Neural crest cell (in vitro differentiated cells): Measurements from ENCODE around the gene TLR3. TPM values are rescaled to one million over a fixed set of nuclear protein-coding genes. Genes with fewer than 3 reads are reported as not detected.

Experiments used
- DNase-seq: peaks from one replicate; pipeline ENCODE4 v3.0.0; 2021; ENCODE audit warnings: low read depth, mixed read lengths, low spot score
- H3K27ac Mint-ChIP-seq: one replicate; pipeline ENCODE4 v1.8.0; 2021; ENCODE audit warnings: mild to moderate bottlenecking, mixed read lengths; ENCODE audit not compliant: unreplicated experiment
- H3K27me3 Mint-ChIP-seq: 2 replicates; pipeline ENCODE4 v1.8.0; 2021; ENCODE audit warnings: low read depth, mild to moderate bottlenecking, mixed read lengths
- H3K36me3 Mint-ChIP-seq: 2 replicates; pipeline ENCODE4 v1.8.0; 2021; ENCODE audit warnings: low read depth, mild to moderate bottlenecking, mixed read lengths
- H3K4me1 Mint-ChIP-seq: 2 replicates; pipeline ENCODE4 v1.8.0; 2021; ENCODE audit warnings: mixed read lengths
- H3K4me3 Mint-ChIP-seq: one replicate; pipeline ENCODE4 v1.8.0; 2021; ENCODE audit warnings: mild to moderate bottlenecking, mixed read lengths
- H3K9me3 Mint-ChIP-seq: 2 replicates; pipeline ENCODE4 v1.8.0; 2021; ENCODE audit warnings: mixed read lengths
- long read RNA-seq: library from polyadenylated mRNA; unstranded; transcript quantifications from one replicate; pipeline ENCODE4 v2.0.0, GENCODE V29; 2020
- total RNA-seq: library from RNA; stranded (reverse); gene quantifications from 2 replicates; pipeline ENCODE4 v1.2.1, GENCODE V29; 2021
- TF ChIP-seq, protein P1 (sequence below): fragments of 200-600 bp; sonication (generic); conservative IDR thresholded peaks from 2 replicates; pipeline ENCODE4 v1.5.0; 2021; ENCODE audit warnings: antibody characterized with exemption, mild to moderate bottlenecking

The TLR3 gene
- total RNA-seq, result 0.11 and 0.19 TPM in 2 replicates
- long read RNA-seq, result 0 reads

DNA sequence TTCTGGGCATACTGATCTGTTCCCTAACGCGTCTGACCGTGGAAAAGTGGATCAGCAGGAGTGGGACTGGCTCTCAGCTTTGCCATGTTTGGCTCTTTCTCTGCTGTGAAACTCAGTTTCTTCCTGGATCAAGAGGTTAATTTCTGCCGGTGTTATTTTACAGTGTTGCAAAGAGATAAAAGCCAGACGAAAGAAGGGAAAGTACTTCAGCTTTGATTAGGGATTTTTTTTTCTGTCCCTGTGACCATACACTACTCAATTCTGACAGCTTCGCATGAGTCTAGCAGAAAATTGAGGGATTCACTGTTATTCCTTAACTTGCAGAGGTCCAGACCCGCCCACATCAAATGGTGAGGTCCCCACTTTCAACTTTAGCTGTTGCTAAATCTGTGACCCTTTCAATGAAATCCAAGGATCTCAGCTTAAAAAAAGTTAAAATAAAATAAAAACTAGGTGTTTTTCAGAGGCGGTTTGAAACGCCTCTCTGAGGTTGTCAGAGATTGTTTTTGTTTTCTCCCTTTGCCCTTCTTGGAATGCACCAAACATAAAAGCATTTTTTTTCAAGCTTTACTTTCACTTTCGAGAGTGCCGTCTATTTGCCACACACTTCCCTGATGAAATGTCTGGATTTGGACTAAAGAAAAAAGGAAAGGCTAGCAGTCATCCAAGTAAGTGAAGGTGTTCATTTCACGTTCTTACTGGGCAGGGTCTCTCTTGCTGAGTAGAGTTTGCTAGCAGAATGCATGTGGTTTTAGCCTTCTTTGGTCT lies at the start of gene TLR3:
Gene TLR3 (plus strand): TSS at position 576 of the 768 bp plus-strand sequence. CDS start 7,464 bp downstream, outside the sequence.
- H3K27ac Mint-ChIP-seq, result no peak within 1 kb of the TSS
- no peaks in the 10 kb centered on the region for H3K27me3 Mint-ChIP-seq
- no peak within 1 kb of the TSS for H3K4me3 Mint-ChIP-seq
- peaks cover 1% of the 10 kb centered on the region for H3K9me3 Mint-ChIP-seq
- no peak for DNase-seq
- no peaks in the 10 kb centered on the region for H3K36me3 Mint-ChIP-seq
- TF ChIP-seq, protein P1, sequence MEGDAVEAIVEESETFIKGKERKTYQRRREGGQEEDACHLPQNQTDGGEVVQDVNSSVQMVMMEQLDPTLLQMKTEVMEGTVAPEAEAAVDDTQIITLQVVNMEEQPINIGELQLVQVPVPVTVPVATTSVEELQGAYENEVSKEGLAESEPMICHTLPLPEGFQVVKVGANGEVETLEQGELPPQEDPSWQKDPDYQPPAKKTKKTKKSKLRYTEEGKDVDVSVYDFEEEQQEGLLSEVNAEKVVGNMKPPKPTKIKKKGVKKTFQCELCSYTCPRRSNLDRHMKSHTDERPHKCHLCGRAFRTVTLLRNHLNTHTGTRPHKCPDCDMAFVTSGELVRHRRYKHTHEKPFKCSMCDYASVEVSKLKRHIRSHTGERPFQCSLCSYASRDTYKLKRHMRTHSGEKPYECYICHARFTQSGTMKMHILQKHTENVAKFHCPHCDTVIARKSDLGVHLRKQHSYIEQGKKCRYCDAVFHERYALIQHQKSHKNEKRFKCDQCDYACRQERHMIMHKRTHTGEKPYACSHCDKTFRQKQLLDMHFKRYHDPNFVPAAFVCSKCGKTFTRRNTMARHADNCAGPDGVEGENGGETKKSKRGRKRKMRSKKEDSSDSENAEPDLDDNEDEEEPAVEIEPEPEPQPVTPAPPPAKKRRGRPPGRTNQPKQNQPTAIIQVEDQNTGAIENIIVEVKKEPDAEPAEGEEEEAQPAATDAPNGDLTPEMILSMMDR, result no peak
- peaks cover 10% of the 10 kb centered on the region for H3K4me1 Mint-ChIP-seq

DNA sequence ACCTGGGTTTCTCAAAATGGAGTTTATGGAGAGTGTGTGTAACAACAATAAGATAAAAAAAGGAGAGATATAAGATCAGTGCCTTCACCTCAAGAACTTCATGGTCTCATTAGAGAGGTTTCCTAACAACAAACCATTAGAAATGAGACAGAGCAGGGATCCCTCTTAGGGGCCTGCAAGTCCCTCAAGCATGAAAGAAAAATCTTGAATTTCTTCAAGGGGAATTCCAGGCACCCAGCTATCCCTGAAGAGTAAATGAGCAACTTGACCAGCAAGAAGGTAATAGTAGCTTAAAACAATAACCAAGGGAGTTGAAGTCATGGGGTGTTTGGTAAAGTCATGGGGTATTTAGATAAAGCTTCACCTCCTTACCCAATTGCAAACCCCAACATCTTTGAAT lies 49.7 kb upstream of the TLR3 start:
- no peaks in the 10 kb centered on the region for H3K36me3 Mint-ChIP-seq
- no peak overlapping the region for H3K4me3 Mint-ChIP-seq
- no peak overlapping the region for H3K27ac Mint-ChIP-seq
- H3K9me3 Mint-ChIP-seq, result no peaks in the 10 kb centered on the region
- H3K27me3 Mint-ChIP-seq, result no peaks in the 10 kb centered on the region
- DNase-seq, result no peak
- H3K4me1 Mint-ChIP-seq, result peaks cover 13% of the 10 kb centered on the region
- TF ChIP-seq, protein P1, result no peak

DNA sequence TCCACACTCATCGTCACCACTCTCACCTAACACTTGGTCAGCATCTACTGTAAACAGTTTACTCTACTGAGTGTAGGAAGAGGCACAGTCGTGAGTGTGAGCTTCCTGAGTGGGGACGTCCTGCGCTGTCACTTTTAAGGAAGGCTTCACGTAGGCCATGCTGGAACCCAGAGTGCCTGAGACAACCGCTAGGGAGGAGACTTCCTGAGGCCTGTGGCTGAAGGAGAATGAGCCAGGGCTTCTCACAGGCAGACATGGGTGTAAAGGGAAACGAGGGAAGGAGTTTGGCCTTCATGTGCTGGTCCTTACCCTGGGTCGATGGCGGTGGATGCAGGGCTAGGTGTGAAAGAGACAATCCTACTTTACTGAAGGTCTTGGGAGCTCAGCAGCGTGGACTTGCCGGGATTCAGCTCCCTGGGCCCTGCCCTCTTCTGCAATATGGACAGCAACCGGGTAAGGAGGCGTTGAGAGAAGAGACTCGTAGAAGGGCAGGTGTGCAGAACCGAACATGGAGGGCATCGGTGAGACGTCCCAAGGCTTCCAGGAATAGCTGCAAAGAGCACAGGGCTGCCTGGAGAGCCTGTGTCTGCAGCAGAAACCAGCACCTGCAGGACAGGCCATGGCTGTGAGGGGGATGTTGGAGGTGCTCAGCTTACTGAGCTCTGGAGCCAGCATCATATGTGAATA lies 48.7 kb upstream of the TLR3 start:
- H3K27me3 Mint-ChIP-seq, result no peaks in the 10 kb centered on the region
- no peaks in the 10 kb centered on the region for H3K36me3 Mint-ChIP-seq
- no peak overlapping the region for H3K4me3 Mint-ChIP-seq
- H3K9me3 Mint-ChIP-seq, result no peaks in the 10 kb centered on the region
- peaks cover 13% of the 10 kb centered on the region for H3K4me1 Mint-ChIP-seq
- H3K27ac Mint-ChIP-seq, result peak overlapping the region; percentile 10
- DNase-seq, result no peak
- TF ChIP-seq, protein P1, result no peak

DNA sequence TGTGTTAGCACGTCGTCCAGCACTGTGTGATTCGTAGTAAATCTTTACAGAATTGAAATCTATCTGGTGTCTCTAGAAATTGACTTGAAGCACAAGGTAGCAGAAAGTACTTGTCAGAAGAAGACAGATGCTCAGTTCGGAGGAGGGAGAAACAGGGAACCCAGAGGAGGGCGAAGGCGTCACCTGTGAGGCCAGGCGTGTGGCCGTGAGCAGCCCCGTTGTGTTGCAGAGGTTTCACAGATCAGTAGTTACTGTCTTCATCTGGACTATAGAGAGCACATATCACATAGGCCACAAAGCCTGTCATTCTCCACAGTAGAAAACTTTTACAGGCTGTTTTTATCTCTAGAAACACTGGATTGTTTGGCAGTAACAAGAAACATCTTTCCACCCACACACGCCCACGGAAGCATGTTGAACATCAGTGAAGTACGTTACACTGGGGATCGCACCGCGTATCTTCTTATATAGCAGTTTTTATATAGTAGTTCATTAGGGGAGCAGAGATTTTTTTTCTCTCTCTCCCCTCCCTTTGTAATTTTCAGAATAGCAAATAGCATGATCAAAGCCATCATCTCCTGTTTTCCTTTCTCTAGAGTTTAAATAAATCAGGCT lies 48.1 kb upstream of the TLR3 start:
- no peak for DNase-seq
- no peak overlapping the region for H3K27ac Mint-ChIP-seq
- H3K27me3 Mint-ChIP-seq, result no peaks in the 10 kb centered on the region

DNA sequence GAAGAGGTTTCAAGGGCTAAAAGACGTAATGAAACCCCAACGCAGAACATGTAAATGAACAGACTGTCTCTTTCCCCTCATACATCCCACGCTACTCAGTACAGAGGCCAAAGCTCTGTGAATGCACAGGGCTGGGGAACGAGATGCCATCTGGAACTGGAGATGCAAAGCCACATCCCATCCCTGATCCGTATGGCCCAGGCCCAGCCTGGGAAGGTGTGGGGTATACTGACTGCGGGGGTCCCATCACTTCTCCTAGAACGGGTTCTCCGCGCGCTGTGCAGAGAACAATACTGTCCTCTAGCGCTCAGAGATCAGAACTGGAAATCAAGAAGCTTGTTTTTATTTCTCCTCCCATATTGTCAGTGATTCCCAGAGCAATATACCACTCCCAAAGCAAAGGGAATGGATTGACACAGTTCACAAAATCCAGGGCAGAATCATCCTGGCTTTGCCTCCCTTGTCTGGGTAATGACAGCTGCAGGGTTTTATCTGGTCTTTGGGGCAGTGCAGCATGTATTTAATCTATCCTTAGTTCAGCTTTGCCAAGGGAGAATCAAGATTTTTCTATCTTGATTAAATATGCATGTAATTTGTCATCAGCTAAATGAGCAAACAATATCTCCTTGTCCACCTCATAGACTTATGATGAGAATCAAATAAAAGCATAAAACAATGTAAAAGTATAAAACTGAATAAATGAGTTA lies 47.3 kb upstream of the TLR3 start:
- TF ChIP-seq, protein P1, result peak; percentile 88
- Mint-ChIP-seq H3K4me1 (peaks cover 13% of the 10 kb centered on the region), H3K27ac (no peak overlapping the region), H3K36me3 (no peaks in the 10 kb centered on the region), H3K9me3 (no peaks in the 10 kb centered on the region), H3K4me3 (no peak overlapping the region), H3K27me3 (no peaks in the 10 kb centered on the region)
- peak; percentile 36 for DNase-seq

More for the DNA sequence above, 48.1 kb upstream of the TLR3 start:
- H3K36me3 Mint-ChIP-seq, result no peaks in the 10 kb centered on the region
- H3K4me1 Mint-ChIP-seq, result peaks cover 13% of the 10 kb centered on the region
- H3K9me3 Mint-ChIP-seq, result no peaks in the 10 kb centered on the region
- TF ChIP-seq, protein P1, result no peak
- H3K4me3 Mint-ChIP-seq, result no peak overlapping the region
